ENCODE data around the gene TRIP13.
"Not testable (repeated sequence)": the region's sequence is repeated elsewhere in the genome, so short reads cannot be mapped to it uniquely, and the experiment has no call there.

DNA sequence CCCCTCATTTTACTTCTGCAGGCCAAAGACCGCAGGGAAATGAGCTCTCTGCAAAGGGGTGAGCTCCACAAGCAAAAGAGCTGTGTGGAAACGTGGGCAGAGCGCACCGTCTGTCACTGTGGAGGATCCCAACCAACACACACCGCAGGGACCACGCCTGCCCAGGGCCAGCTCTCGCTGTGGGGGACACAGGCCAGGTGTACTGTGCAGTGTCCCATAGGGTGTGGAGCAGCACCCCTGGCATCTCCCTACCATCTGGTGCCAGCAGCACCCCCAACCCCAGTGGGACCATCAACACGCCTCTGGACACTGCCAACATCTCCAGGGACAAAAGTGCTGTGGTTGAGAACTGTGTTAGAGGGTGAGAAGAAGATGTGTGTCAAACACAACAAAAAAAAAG is 14.0 kb upstream of the TRIP13 start:
- not testable (repeated sequence) for TF ChIP-seq CTCF (IDR thresholded peaks at IDR 0.05); ZFX (IDR thresholded peaks at IDR 0.05; ENCODE audit: borderline replicate concordance)

Data from 22Rv1 (cell line).